ENCODE results near the gene IL12A. TPM values are rescaled to one million over a fixed set of nuclear protein-coding genes. Genes with fewer than 3 reads are reported as not detected.

IL12A gene
- total RNA-seq, 2 donors from 2014 or later: not detected

DNA sequence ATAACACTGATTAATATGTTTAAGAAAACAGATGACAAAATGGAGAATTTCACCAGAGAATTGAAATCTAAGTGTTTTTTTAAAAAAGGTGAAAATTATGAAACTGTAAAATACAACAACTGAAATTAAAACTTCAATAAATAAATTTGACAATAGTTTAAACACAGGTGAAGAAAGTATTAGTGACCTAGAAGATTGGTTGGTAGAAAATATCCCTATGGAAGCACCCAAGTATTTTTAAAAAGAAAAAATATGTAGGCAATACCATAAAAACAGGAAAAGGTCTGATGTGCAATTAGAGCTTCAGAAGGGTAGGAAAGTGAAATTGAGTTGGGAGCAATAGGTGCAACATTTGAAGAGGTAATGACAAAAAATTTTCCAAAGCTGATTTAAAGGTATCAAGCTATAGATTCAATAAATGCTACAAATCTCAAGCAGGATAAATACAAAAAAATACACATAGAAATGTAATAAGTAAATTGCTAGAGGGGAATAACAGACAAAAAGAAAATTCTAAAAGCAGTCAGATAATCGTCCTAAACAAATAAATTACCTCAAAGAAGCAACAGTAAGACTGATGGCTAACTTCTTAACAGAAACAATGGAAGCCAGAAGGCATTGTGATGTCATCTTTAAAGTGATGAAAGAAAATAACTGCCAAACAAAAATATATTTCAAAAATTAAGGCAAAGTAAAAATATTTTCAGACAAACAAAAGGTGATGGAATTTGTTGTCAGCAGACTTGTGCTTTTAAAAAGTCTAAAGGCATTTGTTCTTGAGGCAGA lies 9.5 kb upstream of the IL12A start:
- Histone ChIP-seq H3K4me3 (no peak overlapping the region), H3K4me1 (ENCODE audit: control insufficient read depth in 1 of 2, low read depth in 2 of 2) (no peaks in the 10 kb centered on the region), H3K27me3 (replicated peaks; ENCODE audit: insufficient read depth) (no peaks in the 10 kb centered on the region), H3K9me3 (no peaks in the 10 kb centered on the region), H3K36me3 (no peaks in the 10 kb centered on the region), H3K27ac (no peak overlapping the region)
- ATAC-seq (ENCODE audit: insufficient number of reproducible peaks, low FRiP score, low read depth) (no peak), DNase-seq (ENCODE audit: low spot score) (no peak)
- TF ChIP-seq, protein P1, sequence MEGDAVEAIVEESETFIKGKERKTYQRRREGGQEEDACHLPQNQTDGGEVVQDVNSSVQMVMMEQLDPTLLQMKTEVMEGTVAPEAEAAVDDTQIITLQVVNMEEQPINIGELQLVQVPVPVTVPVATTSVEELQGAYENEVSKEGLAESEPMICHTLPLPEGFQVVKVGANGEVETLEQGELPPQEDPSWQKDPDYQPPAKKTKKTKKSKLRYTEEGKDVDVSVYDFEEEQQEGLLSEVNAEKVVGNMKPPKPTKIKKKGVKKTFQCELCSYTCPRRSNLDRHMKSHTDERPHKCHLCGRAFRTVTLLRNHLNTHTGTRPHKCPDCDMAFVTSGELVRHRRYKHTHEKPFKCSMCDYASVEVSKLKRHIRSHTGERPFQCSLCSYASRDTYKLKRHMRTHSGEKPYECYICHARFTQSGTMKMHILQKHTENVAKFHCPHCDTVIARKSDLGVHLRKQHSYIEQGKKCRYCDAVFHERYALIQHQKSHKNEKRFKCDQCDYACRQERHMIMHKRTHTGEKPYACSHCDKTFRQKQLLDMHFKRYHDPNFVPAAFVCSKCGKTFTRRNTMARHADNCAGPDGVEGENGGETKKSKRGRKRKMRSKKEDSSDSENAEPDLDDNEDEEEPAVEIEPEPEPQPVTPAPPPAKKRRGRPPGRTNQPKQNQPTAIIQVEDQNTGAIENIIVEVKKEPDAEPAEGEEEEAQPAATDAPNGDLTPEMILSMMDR (IDR thresholded peaks at IDR 0.05): no peak

DNA sequence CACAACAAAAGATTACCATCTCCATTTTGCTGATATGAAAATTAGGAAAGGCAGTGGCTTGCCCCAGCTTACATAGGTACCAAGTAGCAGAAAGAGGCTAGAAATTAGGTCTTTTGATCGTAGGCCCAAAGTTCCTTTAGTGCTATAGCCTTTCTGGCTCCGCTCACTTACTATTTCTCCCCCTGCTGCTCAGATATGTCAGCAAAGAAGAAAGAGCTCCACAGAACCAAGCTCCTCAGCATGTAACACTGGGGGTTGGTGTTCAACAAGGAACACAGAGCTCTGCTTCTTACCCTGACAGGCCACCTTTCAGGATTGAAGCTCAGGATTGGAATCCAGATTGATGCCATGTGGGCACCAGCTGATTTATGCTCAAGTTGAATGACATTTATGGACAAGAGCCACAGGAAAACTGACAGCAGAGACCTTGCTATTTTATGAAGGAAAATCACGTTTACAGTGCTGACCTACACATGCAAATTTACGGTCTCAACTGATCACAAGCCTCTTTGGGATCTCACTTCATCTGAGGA lies 6.1 kb upstream of the IL12A start:
- Histone ChIP-seq H3K27ac (no peak overlapping the region), H3K27me3 (replicated peaks; ENCODE audit: insufficient read depth) (no peaks in the 10 kb centered on the region), H3K36me3 (no peaks in the 10 kb centered on the region), H3K4me1 (ENCODE audit: control insufficient read depth in 1 of 2, low read depth in 2 of 2) (no peaks in the 10 kb centered on the region), H3K4me3 (no peak overlapping the region), H3K9me3 (no peaks in the 10 kb centered on the region)
- TF ChIP-seq, protein P1 (IDR thresholded peaks at IDR 0.05): no peak
- ATAC-seq (ENCODE audit: insufficient number of reproducible peaks, low FRiP score, low read depth) (no peak), DNase-seq (ENCODE audit: low spot score) (no peak)

DNA sequence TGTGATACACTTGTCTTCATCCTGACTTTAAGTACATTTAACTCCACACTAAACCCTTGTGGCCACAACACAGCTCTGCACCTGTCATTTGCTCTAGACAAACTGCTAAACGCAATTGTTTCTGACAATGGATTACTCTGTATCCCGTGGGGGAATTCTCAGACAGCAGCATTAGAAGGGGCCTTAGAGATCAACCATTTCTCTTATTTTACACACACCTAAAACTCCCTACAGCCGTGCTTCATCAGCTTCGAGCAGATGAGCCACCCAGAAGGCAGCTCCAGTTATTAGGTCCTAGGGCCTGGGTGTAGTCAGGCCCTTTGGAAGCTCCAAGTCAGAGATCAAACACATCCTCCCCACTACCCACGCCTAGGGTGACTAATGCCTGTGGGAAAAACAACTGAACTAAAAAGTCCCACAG lies 1.3 kb upstream of the IL12A start:
- Histone ChIP-seq H3K36me3 (no peaks in the 10 kb centered on the region), H3K4me3 (no peak overlapping the region), H3K27me3 (replicated peaks; ENCODE audit: insufficient read depth) (no peaks in the 10 kb centered on the region), H3K27ac (no peak overlapping the region), H3K4me1 (ENCODE audit: control insufficient read depth in 1 of 2, low read depth in 2 of 2) (peaks cover 0 to 12% of the 10 kb centered on the region in 2 donors), H3K9me3 (no peaks in the 10 kb centered on the region)
- ATAC-seq (ENCODE audit: insufficient number of reproducible peaks, low FRiP score, low read depth) (no peak), DNase-seq (ENCODE audit: low spot score) (no peak)
- TF ChIP-seq, protein P1 (IDR thresholded peaks at IDR 0.05): no peak

DNA sequence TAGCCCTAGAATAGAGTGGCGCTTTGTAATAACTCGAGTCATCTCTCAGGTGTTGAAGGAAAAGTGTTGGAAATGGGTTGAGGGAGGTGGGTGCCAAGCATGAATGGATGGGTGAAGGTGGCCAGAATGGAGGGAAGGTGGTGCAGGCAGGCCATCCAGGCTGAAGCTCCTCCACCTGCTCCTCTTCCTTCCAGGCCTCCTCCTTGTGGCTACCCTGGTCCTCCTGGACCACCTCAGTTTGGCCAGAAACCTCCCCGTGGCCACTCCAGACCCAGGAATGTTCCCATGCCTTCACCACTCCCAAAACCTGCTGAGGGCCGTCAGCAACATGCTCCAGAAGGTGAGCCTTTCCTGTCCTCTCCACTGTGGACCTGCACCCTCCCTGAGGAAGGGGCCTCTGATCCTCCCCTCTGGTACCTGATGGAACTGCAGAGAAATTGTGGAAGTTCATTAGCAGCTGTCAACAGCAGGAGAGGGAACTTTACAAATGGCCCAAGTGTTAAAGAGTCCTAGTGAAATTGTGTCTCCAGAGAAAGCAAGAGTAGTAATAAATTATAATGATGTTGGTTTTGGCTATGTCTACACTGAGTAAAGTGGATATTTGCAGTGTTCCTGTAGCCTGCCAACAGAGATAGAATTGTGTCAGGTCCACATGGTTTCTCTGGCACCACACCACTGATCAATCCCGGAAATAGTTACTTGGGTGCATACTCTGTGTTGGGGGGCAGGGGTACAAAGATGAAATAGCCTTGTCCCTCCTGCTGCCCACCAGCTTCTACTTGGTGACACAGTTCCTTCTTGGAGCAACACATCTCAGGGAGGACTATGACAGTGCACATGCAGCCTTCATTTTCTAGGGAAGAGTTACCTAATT lies 1.6 kb downstream of the IL12A start:
- TF ChIP-seq, protein P1 (IDR thresholded peaks at IDR 0.05): no peak
- H3K27ac ChIP-seq: no peak overlapping the region
- peaks cover 0 to 12% of the 10 kb centered on the region in 2 donors for H3K4me1 ChIP-seq (ENCODE audit: control insufficient read depth in 1 of 2, low read depth in 2 of 2)
- no peaks in the 10 kb centered on the region for H3K36me3 ChIP-seq
- no peaks in the 10 kb centered on the region for H3K27me3 ChIP-seq (replicated peaks; ENCODE audit: insufficient read depth)
- DNase-seq (ENCODE audit: low spot score): no peak
- no peak for ATAC-seq (ENCODE audit: insufficient number of reproducible peaks, low FRiP score, low read depth)
- H3K9me3 ChIP-seq: no peaks in the 10 kb centered on the region
- H3K4me3 ChIP-seq: no peak overlapping the region

DNA sequence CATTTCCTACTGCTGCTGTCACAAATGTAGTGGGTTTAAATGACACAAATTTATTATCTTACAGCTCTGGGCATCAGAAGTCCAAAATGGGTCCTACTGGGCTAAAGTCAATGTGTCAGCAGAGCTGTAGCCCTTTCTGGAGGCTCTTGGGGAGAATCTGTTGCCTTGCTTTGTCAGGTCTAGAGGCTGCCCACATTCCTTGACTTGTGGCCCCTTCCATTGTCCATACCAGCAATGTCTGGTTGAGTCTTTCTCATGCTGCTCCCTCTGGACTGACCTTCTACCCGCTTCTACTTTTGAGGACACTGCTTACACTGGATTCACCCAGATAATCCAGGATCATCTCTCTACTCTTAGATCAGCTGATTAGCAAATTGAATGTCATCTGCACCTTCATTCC lies 3.0 kb downstream of the IL12A start:
- no peaks in the 10 kb centered on the region for H3K9me3 ChIP-seq
- H3K4me1 ChIP-seq (ENCODE audit: control insufficient read depth in 1 of 2, low read depth in 2 of 2): peaks cover 0 to 12% of the 10 kb centered on the region in 2 donors
- DNase-seq (ENCODE audit: low spot score) (no peak), ATAC-seq (ENCODE audit: insufficient number of reproducible peaks, low FRiP score, low read depth) (no peak)
- H3K36me3 ChIP-seq: no peaks in the 10 kb centered on the region
- H3K4me3 ChIP-seq: no peak overlapping the region
- TF ChIP-seq, protein P1 (IDR thresholded peaks at IDR 0.05): no peak
- H3K27ac ChIP-seq: no peak overlapping the region
- no peaks in the 10 kb centered on the region for H3K27me3 ChIP-seq (replicated peaks; ENCODE audit: insufficient read depth)
